HG02840 (cell line): ENCODE results near the gene NSUN3.

Experiments used
- ATAC-seq: cut with Tn5 transposase; IDR thresholded peaks from one replicate; pipeline ENCODE4 v1.9.1; 2021; ENCODE audit warnings: mild to moderate bottlenecking, moderate library complexity, moderate number of reproducible peaks; ENCODE audit not compliant: unreplicated experiment, low FRiP score

The NSUN3 gene

DNA sequence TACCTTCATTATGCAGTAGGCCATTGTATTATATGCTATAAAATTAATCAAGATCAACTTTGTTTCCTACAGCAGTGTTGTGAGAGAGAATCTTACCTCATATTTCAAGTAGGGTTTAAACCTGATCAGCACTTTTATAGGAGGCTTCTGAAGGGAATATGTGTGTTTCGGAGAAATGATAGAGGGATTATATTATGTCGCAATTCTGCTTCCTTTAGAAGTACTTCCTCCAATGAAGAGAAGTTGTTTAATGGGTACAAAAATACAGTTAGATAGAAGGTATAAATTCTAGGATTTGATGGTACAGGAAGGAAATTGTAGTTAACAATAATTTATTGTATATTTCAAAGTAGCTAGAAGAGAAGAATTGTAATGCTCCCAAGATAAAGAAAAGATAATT, 54.9 kb downstream of the NSUN3 start:
- no peak for ATAC-seq

DNA sequence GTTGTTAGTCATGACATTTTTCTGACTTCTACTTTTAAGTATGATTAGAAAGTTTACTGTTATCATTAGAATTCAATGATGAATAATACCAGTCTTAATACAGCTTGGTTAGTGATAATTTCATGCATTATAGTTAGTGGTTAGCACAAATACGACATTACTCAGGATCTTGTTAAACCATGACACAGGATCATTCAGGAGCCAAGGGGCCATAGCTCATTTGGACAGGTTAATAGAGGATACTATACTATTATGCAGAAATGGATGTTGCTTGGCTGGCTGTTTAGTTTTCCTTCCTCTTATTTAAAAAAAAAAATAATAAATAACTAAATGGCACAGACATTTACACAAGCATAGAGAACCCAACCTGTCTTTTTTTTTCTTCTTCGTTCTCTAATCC, 55.5 kb downstream of the NSUN3 start:
- no peak for ATAC-seq

GRCh38 chr3:94121161-94121560, 58.3 kb downstream of the NSUN3 start:
- ATAC-seq = no peak

DNA sequence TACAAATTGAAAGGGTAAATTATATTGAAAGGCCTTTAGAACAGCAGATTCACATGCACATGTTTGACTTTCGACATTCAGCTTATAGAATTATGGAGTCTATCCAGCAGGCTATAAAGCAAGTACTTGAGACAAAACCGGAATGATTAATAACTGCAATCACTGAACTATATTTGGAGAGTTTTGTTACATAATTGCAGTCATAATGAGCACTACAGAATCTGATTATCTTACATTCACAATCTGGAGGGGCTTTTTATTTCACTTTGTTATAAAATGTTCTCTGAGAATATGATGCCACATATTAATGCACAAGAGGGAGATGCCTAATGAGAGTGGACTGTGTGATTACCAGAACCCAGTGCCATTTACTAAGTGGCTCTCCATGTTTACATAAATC, 64.3 kb downstream of the NSUN3 start:
- ATAC-seq = no peak

DNA sequence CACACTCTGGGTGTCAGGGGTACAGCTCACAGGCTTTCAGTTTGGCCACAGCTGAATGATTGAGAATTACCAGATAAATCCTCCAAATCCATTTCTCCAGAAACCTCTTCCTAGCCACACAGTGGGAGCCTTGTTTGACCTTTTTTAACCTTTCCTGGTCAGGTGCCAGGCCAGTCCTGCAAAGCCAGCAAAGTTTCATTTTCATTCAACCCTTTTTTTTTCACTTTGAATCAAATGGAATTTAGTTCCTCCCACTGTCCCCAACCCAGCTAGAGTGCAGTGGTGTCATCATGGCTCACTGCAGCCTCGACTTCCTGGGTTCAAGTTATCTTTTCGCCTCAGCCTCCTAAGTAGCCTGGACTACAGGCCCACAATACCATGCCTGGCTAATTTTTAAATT, 67.8 kb downstream of the NSUN3 start:
- ATAC-seq = no peak

- ATAC-seq = no peak
Observed at GRCh38 chr3:94132777-94133176, 69.9 kb downstream of the NSUN3 start.

GRCh38 chr3:94136133-94136532, 73.3 kb downstream of the NSUN3 start:
- no peak for ATAC-seq

GRCh38 chr3:94137377-94137776, 74.5 kb downstream of the NSUN3 start:
- no peak for ATAC-seq

DNA sequence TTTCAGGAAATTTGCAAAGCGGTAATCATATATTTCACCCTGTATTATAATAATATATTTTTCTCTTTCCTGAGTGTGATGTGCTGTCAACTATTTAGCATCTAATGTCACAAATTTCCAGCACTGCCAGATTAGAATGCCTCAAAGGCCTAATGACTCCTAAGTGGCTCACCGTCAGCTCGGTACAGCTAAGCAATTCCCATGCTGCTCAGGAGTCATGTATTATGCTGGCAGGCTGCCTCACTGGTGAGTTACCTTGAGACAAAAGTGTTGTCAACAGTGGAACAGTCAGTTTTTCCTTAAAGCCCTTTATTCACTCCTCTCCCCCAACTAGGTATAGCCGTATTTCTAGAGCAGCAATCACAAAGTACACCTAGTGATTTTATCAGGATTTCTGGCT, 83.6 kb downstream of the NSUN3 start:
- ATAC-seq = no peak

DNA sequence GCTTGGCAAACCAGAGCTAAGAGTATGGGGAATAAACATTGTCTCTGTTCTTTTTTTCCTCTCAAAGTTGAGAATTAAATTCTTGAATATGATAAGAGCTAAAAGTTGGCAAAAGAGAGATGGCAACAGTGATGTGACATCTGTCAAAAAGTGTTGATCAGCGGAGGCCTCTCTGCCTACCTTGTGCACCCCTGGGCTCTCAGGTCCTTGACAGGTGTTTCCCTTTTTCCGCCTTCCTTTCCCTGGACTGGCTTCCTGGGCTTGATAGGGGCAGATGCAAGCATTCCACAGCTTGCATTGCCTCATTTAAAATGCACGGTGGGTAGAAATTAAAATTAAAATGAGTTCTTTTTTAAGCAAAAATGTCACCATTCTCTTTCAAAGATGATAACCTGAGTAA, 84.2 kb downstream of the NSUN3 start:
- ATAC-seq = no peak

- no peak for ATAC-seq
Observed at GRCh38 chr3:94150113-94150512, 87.3 kb downstream of the NSUN3 start.

DNA sequence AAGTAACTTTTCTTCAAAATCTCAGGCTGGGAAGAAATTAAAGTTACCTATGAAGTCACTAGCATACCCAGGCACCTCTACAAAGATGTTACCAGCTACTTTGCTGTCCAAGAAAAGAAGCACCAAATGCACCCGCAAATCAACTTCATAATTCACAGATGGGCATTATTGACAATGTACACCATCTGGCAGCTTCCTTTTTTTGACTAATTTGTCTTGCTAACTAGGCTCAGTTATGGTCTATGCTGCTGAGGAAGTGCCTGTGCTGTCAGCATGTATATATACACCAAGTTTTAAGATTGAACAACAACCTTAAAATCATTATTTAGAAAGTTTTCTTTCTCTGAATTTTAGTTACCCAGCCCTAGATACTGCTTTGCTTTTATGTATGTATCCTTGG, 93.8 kb downstream of the NSUN3 start:
- no peak for ATAC-seq

DNA sequence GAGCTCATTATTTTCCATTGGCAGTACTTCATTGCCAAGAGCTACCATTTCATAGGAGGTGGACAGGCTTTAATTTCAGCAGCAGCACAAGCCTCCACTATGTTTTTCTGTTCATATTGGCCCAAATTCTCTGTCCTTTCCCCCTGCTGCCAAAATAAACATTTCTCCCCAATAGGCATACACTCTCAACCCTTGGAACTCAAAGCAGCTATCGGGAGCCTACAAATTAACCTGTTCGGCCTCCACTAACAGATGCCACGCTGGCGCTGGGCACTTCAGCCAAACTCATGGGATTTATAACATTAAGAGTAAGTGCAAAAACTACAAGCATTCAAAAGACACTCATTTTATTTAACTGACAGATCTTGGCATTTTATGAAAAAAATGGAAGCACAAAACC, 95.7 kb downstream of the NSUN3 start:
- no peak for ATAC-seq

GRCh38 chr3:94159062-94159828, 96.4 kb downstream of the NSUN3 start:
- ATAC-seq = no peak

- ATAC-seq = no peak
Observed at GRCh38 chr3:94162700-94163099, 99.8 kb downstream of the NSUN3 start.

DNA sequence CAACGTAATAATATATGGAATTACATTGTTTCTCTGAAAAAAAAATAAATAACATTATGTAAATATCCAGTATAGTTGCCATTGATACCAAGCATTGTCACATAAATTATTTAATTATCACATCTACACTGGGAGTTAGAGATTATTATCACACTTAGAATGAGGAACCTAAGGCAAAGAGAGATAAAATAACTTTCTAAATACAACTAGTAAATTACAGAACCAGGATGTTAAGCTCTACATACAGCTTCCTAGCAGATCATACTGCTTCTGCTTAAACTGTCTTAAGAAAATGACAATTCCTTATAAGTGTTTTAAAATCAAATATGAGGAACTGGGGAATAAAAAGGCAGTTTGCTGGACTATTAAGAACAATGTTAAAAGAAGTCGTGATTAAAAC, 104.5 kb downstream of the NSUN3 start:
- no peak for ATAC-seq

DNA sequence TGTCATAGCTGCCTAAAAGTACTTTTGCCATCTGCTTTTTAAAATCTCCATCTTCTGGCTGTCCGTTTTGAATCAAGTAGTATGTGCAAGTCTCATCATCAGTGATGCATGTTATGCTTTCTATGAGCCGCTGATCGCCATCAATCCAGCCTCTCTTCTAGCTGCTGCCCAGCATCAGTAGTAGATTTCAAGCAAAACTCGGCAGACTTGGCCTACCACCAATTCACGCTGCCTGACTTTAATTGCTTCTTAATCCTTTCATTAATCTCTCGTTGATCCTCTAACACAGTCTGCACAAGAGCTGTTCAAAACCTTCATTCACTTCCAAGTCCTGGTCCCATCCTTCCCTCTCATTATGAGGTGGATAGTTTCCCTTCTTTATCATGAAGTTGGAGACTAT, 104.9 kb downstream of the NSUN3 start:
- no peak for ATAC-seq

GRCh38 chr3:94171954-94172353, 109.1 kb downstream of the NSUN3 start:
- no peak for ATAC-seq

- no peak for ATAC-seq
Observed at GRCh38 chr3:94172695-94173310, 109.9 kb downstream of the NSUN3 start.

GRCh38 chr3:94173673-94174434, 111.0 kb downstream of the NSUN3 start:
- no peak for ATAC-seq

DNA sequence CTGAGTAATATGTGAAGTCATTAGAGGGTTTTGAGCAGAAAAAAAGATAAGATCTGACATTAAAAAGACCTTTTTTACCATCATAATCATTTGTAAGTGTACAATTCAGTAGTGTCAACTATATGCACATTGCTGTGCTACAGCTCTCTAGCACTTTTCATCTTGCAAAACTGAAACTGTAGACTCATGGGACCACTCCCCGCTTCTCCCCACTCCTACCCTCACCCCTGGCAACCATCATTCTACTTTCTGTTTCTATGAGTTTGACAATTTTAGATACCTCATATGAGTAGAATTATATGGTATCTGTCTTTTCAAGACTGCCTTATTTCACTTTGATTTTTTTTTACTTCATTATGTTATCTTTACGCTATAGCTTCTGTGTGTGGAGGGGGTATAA, 112.8 kb downstream of the NSUN3 start:
- no peak for ATAC-seq
